Muscle of leg (tissue), 11 donors: ENCODE measurements around the gene CLDN22. TPM values are rescaled to one million over a fixed set of nuclear protein-coding genes. Genes with fewer than 3 reads are reported as not detected.

Experiments
- DNase-seq: peaks from one replicate; pipeline ENCODE4 v3.0.0; 2013
- H3K27ac ChIP-seq: one replicate; pipeline ENCODE4 v1.5.1; 2013; ENCODE audit warnings: mild to moderate bottlenecking, low read length, control low read depth
- H3K27me3 ChIP-seq: one replicate; pipeline ENCODE4 v1.6.1; 2013; ENCODE audit warnings: low read length; ENCODE audit not compliant: control insufficient read depth, insufficient read depth
- H3K36me3 ChIP-seq: one replicate; pipeline ENCODE4 v1.6.1; 2013; ENCODE audit warnings: low read length; ENCODE audit not compliant: control insufficient read depth, insufficient read depth
- H3K4me1 ChIP-seq: one replicate; pipeline ENCODE4 v1.6.1; 2013; ENCODE audit warnings: low read length; ENCODE audit not compliant: control insufficient read depth, insufficient read depth
- H3K4me3 ChIP-seq: one replicate; pipeline ENCODE4 v1.5.1; 2013; ENCODE audit warnings: low read length, control low read depth
- H3K9me3 ChIP-seq: replicated peaks from 2 replicates; pipeline ENCODE4 v1.6.1; 2013; ENCODE audit warnings: low read depth, low read length; ENCODE audit not compliant: control insufficient read depth
- WGBS: methylation state at CpG from one replicate; pipeline ENCODE4 v1.1.5; 2013; ENCODE audit warnings: missing lambda C conversion rate; ENCODE audit not compliant: insufficient coverage; 5-methylcytosine and 5-hydroxymethylcytosine counted together
- polyA plus RNA-seq, 8 donors: library from polyadenylated mRNA; unstranded; fragments of 120-200 nt; gene quantifications; one replicate each; pipeline versions ENCODE4 v1.2.1 to v1.2.3, GENCODE V29; 2013; ENCODE audit warnings: inconsistent platforms in 1 of 8, low replicate concordance in 1 of 8; ENCODE audit not compliant: insufficient read length in 8 of 8, insufficient read depth in 1 of 8
- total RNA-seq: library from RNA; stranded (reverse); fragments of 120-200 nt; gene quantifications from one replicate; pipeline ENCODE4 v1.2.4, GENCODE V29; 2013

Gene CLDN22
- total and polyA plus RNA-seq, 9 donors: 0.09 to 0.27 (median 0.21) TPM; not detected in 4

GRCh38 chr4:183348136-183348535 lies 28.1 kb upstream of the CLDN22 start:
- H3K27me3 ChIP-seq: no peaks in the 10 kb centered on the region
- no peaks in the 10 kb centered on the region for H3K36me3 ChIP-seq
- H3K4me1 ChIP-seq: peaks cover 12% of the 10 kb centered on the region
- H3K4me3 ChIP-seq: no peak overlapping the region
- DNase-seq: no peak
- 92% methylated on average over 4 of the region's 12 CpGs for WGBS
- no peak overlapping the region for H3K27ac ChIP-seq
- no peaks in the 10 kb centered on the region for H3K9me3 ChIP-seq

- H3K4me3 ChIP-seq: no peak overlapping the region
- H3K9me3 ChIP-seq: no peaks in the 10 kb centered on the region
- DNase-seq: no peak
- H3K27ac ChIP-seq: no peak overlapping the region
- H3K27me3 ChIP-seq: no peaks in the 10 kb centered on the region
- WGBS: 64% methylated on average over 2 of the region's 4 CpGs
- H3K36me3 ChIP-seq: no peaks in the 10 kb centered on the region
- peaks cover 18% of the 10 kb centered on the region for H3K4me1 ChIP-seq
Observed at GRCh38 chr4:183347566-183347965, 27.5 kb upstream of the CLDN22 start.

DNA sequence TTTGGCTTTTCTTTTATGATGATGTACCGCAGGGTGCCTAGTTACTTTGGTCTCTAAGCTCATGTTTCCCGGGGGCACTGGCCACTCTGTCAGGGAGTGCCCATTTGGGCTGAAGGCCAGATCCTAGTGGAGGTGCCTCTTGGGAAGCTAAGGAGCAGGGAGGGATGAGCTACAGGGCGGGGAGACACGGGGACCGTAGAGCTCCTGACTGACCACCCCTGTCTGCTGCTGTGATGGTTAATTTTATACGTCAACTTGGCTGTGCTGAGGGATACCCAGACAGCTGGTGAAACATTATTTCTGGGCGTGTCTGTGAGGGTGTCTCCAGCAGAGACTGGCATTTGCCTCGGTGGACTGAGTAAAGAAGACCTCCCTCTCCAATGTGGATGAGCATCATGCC lies 27.1 kb upstream of the CLDN22 start:
- Histone ChIP-seq H3K9me3 (no peaks in the 10 kb centered on the region), H3K27ac (no peak overlapping the region), H3K36me3 (no peaks in the 10 kb centered on the region), H3K27me3 (no peaks in the 10 kb centered on the region), H3K4me3 (no peak overlapping the region), H3K4me1 (peaks cover 20% of the 10 kb centered on the region)
- WGBS: 84% methylated on average over 6 of the region's 8 CpGs
- DNase-seq: no peak

GRCh38 chr4:183345261-183345660 lies 25.2 kb upstream of the CLDN22 start:
- Histone ChIP-seq H3K36me3 (no peaks in the 10 kb centered on the region), H3K9me3 (no peaks in the 10 kb centered on the region), H3K27ac (no peak overlapping the region), H3K4me1 (peaks cover 20% of the 10 kb centered on the region), H3K4me3 (no peak overlapping the region), H3K27me3 (no peaks in the 10 kb centered on the region)
- 70% methylated on average over 3 of the region's 4 CpGs for whole genome bisulfite sequencing
- DNase-seq: no peak

DNA sequence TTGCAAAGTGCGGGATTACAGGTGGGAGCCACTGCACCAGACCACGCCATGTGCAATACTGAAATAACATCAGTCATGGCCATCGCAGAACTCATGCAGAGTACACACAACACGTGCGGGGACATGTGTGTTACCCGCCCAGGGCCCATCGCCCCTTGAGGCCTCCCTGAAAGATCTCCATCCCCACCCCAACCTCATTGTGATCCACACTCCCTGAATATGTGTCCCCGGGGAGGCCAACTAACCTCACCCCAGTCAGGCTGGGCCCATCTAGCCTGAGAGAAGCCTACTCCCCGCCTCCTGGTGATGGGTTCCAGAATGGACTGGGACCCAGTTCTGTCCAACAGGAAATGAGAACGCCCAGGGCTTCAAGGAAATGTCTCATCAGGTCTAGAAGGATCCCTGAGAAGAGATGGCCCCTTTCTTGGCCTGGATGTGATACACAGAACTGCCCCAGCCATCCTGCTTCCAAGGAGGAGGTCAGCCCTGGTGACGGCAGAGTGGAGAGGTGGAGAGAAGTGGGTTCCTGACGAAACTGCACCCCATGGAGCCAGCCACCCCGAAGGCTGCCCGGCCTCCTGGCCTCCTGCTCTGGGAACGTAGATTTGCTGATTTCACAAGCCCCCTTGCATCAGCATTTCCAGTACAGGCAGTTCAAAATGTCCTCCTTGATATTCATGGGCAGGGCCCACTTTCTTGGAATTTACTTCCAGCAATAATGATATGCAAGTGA lies 24.6 kb upstream of the CLDN22 start:
- Histone ChIP-seq H3K4me3 (no peak overlapping the region), H3K27me3 (no peaks in the 10 kb centered on the region), H3K36me3 (no peaks in the 10 kb centered on the region), H3K4me1 (peaks cover 20% of the 10 kb centered on the region), H3K27ac (no peak overlapping the region), H3K9me3 (no peaks in the 10 kb centered on the region)
- DNase-seq: no peak
- 92% methylated on average over 15 of the region's 15 CpGs for WGBS

DNA sequence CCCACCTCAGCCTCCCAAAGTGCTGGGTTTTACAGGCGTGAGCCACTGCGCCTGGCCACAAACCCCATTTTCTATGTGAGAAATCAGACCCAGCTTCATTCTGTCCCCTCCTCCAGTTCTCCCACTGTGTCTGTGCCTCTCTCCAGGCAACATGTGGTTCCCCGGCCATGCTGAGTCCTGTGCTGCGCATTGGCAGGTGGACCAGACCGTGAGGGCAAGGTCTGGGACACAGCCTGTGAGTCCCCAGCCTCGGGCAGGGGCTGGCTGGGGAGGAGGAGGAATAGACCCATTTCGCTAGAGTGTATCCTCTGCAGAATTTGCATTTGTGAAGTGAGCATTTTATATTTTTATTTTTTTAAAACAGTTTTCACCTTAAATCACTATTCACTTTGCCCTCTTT lies 23.7 kb upstream of the CLDN22 start:
- WGBS: 100% methylated on average over 2 of the region's 7 CpGs
- DNase-seq: no peak
- Histone ChIP-seq H3K9me3 (no peaks in the 10 kb centered on the region), H3K27me3 (no peaks in the 10 kb centered on the region), H3K27ac (no peak overlapping the region), H3K36me3 (no peaks in the 10 kb centered on the region), H3K4me1 (peaks cover 20% of the 10 kb centered on the region), H3K4me3 (no peak overlapping the region)

GRCh38 chr4:183342541-183343533 lies 22.8 kb upstream of the CLDN22 start:
- Histone ChIP-seq H3K9me3 (no peaks in the 10 kb centered on the region), H3K27me3 (no peaks in the 10 kb centered on the region), H3K27ac (no peak overlapping the region), H3K36me3 (no peaks in the 10 kb centered on the region), H3K4me1 (peaks cover 17% of the 10 kb centered on the region), H3K4me3 (peak overlapping the region; percentile 17)
- DNase-seq: peak; percentile 36
- WGBS: 13% methylated on average over 29 of the region's 40 CpGs

DNA sequence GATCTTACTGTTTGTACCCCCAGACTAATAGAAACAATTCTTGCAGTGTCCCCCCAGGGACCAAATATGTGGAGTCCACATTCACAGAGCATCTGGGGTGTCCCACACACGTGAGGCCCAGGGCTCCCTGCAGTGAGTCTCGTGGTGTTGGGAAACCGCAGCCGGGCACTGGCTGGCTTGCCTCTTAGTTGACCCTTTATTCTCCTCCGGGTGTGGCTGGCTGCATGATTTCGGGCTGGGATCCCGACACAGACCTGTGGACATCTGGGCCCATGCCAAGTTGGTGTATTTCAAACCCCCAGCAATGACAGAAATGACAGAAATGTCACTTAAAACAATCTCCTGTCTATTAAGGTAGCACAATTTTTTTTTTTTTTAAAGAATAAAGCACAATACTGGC lies 17.8 kb upstream of the CLDN22 start:
- Histone ChIP-seq H3K9me3 (no peaks in the 10 kb centered on the region), H3K27ac (no peak overlapping the region), H3K27me3 (peaks cover 2% of the 10 kb centered on the region), H3K36me3 (no peaks in the 10 kb centered on the region), H3K4me3 (no peak overlapping the region), H3K4me1 (peaks cover 7% of the 10 kb centered on the region)
- 73% methylated on average over 7 of the region's 7 CpGs for WGBS
- no peak for DNase-seq

GRCh38 chr4:183337349-183337748 lies 17.3 kb upstream of the CLDN22 start:
- WGBS: 79% methylated on average over 6 of the region's 9 CpGs
- H3K27ac ChIP-seq: no peak overlapping the region
- no peak for DNase-seq
- H3K4me3 ChIP-seq: no peak overlapping the region
- peaks cover 2% of the 10 kb centered on the region for H3K4me1 ChIP-seq
- peaks cover 2% of the 10 kb centered on the region for H3K27me3 ChIP-seq
- no peaks in the 10 kb centered on the region for H3K9me3 ChIP-seq
- no peaks in the 10 kb centered on the region for H3K36me3 ChIP-seq

DNA sequence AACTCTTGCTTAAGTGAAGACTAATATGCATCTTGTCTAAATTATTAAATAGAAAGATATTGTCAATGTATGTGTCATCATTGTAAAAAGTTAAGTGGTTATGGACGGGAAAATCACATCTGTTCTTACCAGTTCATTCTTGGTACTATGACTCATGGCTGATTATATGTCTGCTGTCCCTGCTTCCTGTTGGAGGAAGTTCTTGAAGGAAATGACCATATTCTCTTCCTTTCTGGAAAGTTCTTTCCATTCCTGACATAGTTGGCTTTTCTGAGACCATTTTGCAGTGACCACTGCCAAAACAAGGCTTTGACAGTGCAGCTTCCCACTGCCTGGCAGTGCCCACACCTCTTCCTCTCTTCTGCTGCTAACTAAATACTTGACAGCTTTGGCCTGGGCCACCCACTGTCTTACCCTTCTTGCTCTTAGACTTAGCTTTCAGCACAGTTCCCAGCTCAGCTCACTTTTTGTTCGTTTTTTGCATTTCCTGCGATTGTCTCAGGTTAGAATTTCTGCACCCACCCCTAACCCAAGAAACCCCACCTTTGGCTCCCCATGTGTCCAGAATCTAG lies 15.4 kb upstream of the CLDN22 start:
- no peak overlapping the region for H3K4me3 ChIP-seq
- H3K9me3 ChIP-seq: no peaks in the 10 kb centered on the region
- H3K4me1 ChIP-seq: peaks cover 2% of the 10 kb centered on the region
- peak; percentile 42 for DNase-seq
- 100% methylated on average over 1 of the region's 3 CpGs for WGBS
- H3K27me3 ChIP-seq: peaks cover 2% of the 10 kb centered on the region
- H3K27ac ChIP-seq: peak overlapping the region; percentile 54
- no peaks in the 10 kb centered on the region for H3K36me3 ChIP-seq
